NCI-H69 (cell line): ENCODE data around the gene CR1.
A peak's percentile ranks its signal among the peaks of the same experiment; 100 is the strongest.
"Not testable (repeated sequence)": the region's sequence is repeated elsewhere in the genome, so short reads cannot be mapped to it uniquely, and the experiment has no call there.

Experiments used
- DNase-seq: peaks from one replicate; lab custom pipeline; 2025; lab: John Stamatoyannopoulos, UW

CR1 gene

GRCh38 chr1:207495801-207496792 lies at the start of gene CR1:
Gene CR1 (plus strand): TSS chr1:207496157. CDS start chr1:207496268, 111 bp downstream.
- DNase-seq: peak; percentile 22

- no peak for DNase-seq
These were observed 42.3 kb upstream of the CR1 start for GRCh38 chr1:207453710-207454045.

GRCh38 chr1:207454046-207454964 lies 41.7 kb upstream of the CR1 start, which contains the start of gene CR2:
Gene CR2 (plus strand): TSS chr1:207454328. CDS start chr1:207454419, 91 bp downstream.
- peak; percentile 49 for DNase-seq

DNA sequence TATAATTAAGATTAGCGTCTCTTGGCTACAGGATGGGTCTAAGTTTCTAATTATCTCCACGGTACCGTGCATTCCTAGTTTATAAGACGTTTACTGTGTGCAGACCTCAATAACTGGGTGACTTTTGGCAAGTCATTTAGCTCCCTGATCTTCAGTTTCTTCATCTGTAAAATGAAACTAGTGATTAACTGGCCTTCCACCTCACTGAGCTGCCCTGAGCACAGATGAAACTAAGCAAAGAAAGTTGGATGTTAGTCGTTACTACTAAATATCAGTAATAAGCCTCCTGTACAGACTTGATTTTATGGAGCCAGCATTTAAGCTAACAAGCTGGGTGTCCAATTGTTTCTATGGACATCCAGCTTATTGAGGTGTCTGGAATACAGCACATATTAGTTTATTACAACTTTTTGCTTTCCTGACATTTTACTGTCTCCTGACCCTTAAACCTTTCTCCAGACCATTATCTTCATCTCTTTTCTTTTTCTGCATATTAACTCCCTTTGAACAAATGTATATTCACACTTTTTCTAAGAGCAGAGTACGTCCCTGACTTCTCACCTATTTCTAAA lies 40.7 kb upstream of the CR1 start:
- DNase-seq: no peak

DNA sequence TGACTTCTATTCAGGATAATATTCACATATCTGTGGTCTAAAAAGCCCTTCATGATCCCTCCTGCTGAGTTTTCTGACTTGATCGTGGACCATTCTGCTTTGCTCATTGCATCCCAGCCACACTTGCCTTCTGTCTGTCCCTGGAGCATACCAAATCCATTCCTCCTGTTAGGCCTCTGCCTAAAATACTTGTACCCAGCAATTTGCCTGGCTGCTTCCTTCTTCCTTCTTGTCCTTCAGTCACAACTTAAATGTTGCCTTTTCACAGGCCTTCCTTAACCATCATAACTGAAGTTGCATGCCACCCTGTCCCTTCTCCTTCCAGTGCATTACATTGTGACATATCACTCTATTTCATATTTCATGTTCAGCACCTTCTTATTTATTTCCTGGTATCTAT lies 37.5 kb upstream of the CR1 start:
- no peak for DNase-seq

- no peak for DNase-seq
These were observed 36.9 kb upstream of the CR1 start for GRCh38 chr1:207459008-207459407.

GRCh38 chr1:207461649-207462048 lies 34.3 kb upstream of the CR1 start:
- no peak for DNase-seq

GRCh38 chr1:207462535-207462934 lies 33.4 kb upstream of the CR1 start:
- DNase-seq: no peak

- DNase-seq: no peak
These were observed 32.9 kb upstream of the CR1 start for GRCh38 chr1:207463021-207463420.

GRCh38 chr1:207463571-207463970 lies 32.4 kb upstream of the CR1 start:
- DNase-seq: no peak

- DNase-seq: no peak
These were observed 25.0 kb upstream of the CR1 start for GRCh38 chr1:207470927-207471326.

DNA sequence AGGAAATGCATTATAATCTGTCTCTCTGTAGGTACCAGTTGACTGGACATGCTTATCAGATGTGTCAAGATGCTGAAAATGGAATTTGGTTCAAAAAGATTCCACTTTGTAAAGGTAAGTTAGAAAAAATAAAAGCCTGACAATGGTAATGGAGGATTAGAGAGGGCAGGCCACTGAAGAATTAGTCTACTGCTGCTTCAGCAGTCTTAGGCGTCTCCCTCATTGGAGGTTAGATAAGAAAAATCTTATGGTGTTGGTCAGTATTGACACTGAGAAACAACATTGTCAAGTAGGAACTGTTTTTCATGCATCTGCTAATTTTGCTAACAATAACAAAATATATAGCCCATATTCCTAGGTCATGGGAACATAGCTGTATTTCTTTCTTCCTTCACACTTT lies 21.7 kb upstream of the CR1 start:
- no peak for DNase-seq

DNA sequence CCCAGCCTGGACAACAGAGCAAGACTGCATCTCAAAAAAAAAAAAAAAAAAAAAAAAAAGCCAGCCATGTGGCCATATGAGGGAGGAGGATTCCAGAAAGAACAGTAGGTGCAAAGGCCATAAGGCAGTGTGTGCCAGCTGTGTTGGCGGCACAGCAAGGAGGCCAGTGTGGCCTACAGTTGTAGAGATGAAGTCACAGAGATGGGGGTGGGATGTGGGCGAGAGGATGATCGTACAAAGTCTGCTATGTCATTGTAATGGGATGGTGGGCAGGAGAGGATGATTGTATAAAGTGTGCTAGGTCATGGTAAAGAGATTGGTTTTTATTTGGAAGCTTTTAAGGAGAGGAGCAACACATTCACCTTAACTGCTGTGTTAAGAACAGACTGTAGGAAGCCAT lies 9.8 kb upstream of the CR1 start:
- no peak for DNase-seq

DNA sequence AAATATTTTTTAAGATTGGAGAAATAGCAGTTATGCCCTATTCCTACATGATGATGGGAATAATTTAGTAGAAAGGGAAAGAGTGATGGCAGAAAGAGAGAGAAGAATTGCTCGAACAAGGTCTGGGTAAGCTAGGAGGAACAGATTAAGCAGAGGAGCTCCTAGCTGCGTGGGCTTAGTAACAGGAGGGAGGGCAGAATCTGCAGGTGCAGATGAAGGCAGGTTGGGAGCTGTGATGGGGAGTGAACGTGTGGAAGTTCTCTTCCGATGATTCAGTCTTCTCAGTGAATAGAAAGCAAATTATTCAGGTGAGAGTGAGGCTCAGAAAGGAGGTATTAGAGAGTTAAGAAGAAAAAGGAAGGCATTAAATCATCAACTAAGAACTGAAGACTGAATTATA lies 8.3 kb upstream of the CR1 start:
- DNase-seq: no peak

- DNase-seq: no peak
These were observed 2.7 kb upstream of the CR1 start for GRCh38 chr1:207493212-207493611.

- DNase-seq: no peak
These were observed 1.8 kb upstream of the CR1 start for GRCh38 chr1:207494171-207494570.

DNA sequence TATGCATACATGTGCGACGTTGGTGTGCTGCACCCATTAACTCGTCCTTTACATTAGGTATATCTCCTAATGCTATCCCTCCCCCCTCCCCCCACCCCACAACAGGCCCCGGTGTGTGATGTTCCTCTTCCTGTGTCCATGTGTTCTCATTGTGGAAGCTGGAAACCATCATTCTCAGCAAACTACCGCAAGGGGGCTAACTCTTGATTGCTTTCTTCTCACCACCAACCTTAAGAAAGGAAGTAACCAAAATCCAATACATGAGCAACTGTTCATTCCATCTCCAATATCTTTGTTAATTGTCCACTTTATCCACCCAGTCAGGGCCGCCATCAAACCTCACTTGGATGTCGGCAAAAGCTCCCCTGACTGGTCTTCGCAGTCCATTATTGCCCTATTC lies 676 bp upstream of the CR1 start:
- DNase-seq: not testable (repeated sequence)

GRCh38 chr1:207497941-207498340 lies 2.0 kb downstream of the CR1 start:
- DNase-seq: no peak

GRCh38 chr1:207499573-207499972 lies 3.6 kb downstream of the CR1 start:
- peak; percentile 63 for DNase-seq

DNA sequence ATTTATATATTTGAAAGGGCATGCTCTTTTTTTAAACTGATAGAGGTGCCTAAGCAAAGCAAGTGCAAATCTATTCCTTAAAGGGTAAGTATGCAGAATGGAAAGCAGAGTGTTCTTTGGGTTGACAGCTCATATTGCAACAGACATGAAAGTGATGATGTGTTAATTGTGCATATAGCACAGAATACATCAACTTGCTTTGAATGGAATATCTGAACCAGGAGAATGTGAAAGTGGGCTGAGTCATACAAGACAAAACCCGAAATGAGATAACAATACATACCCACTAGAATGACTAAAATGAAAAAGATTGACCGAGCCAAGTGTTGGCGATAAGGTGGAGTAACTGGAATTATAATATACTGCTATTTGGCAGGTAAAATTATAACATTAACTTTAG lies 4.3 kb downstream of the CR1 start:
- no peak for DNase-seq

- DNase-seq: no peak
These were observed 5.1 kb downstream of the CR1 start for GRCh38 chr1:207501071-207501470.

DNA sequence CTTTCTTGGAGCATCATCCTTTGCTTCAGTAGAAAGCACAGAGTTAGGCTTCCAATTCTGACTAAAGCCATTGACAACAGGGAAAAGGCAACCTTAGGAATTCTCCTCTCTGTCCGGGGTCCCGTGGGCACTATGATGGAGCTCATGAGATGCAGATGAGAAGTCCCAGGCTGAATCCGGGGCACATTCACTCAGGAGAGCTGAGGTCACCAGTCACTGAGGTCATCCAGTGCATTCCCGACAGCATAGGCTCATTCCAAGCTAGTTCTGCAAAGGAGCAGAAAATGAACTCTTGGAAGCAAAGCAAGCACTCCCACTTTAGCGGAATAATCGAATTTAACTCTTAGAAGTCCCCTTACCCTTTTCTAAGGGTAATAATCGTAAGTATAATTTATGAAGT lies 6.8 kb downstream of the CR1 start:
- no peak for DNase-seq
